A549 treated with dexamethasone at 1 μM for 4 hours (cell line): ENCODE measurements around the gene COX7A1. TPM values are rescaled to one million over a fixed set of nuclear protein-coding genes. Genes with fewer than 3 reads are reported as not detected.

Experiments used
- total RNA-seq: library from RNA; stranded (reverse); fragments of 200-300 nt; extraction: Qiagen RNA extraction; gene quantifications from 5 replicates; pipeline ENCODE4 v1.2.3, GENCODE V29; 2022

Gene COX7A1
- not detected in 5 replicates for total RNA-seq

DNA sequence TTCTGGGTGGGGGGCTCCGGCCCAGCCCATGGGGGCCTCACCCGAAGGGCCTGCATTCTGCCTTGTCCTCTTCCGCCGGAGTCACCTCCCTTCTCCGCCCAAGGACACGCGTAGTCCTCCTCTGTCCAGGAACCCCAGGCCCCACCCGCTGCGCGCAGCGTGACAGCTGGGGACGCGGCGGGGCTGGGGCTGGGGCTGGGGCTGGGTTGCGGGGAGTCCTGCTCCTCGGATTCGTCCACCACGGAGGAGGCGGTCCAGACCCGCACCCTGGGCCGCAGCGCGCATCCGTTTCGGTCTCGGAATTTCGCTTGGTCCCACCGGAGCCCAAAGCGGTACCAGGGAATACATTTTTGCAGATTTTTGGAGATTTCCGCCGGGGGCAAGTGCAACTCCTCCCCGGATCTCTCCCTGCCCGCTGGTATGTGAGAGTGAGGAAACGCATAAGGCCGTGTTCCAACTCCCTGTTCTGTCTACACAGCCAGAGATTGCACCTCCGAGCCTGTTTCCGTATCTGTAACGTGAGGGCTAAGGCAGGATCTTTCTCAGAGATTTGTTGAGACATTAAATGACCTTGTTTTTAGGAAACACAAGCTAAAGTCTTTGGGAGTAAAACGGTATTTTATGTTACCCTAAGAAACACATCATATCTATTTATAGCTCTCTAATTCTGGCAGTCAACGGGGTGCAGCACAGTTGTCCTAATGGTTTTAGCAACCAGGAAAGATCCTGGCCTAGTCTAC, at the start of gene COX7A1:
COX7A1 (minus strand) TSS at position 96 of the 740 bp plus-strand sequence; CDS start at position 56, 40 bp downstream.

DNA sequence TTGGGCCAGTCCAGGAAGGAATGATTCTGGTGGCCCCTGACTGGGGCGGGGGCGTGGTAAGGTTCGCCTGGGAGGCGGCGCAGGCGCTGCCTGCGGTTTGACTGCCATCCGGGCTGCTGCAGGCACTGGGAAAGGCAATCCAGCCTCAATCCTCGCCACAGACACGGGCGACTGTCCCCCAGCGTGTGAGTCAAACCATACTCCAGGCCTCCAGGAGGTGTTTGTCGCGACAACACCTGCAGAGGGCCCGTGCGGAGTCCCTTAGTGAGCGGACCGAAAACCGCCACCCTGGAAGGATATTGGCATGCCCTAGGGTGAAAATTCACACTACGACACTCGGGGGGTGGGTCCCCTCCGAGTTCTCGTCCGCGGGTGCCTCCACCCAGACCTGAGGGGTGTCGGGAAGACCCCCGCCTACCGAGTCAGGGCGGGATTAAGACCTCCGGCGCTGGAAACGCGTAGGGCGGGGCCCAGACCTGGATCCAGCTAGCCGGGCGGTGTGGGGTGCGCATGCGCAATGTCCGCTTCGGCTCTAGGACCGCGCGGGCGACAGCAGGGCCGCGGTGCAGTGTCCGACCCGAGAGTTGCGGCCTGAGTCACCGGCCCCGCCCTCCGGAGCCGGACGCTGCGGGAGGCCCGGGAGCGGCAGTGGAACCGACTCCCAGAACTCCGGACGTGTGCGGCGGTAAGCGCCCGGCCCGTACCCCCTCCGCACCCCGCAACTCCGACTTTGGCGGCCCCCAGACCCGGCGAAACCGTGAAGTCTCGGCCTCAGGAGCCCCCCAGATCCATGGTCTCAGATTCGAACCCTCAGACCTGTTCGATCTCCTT, 12.6 kb downstream of the COX7A1 start, which contains the start of gene CAPNS1:
CAPNS1 (plus strand) TSS at position 594 of the 831 bp plus-strand sequence. CDS start 946 bp downstream, outside the sequence.

DNA sequence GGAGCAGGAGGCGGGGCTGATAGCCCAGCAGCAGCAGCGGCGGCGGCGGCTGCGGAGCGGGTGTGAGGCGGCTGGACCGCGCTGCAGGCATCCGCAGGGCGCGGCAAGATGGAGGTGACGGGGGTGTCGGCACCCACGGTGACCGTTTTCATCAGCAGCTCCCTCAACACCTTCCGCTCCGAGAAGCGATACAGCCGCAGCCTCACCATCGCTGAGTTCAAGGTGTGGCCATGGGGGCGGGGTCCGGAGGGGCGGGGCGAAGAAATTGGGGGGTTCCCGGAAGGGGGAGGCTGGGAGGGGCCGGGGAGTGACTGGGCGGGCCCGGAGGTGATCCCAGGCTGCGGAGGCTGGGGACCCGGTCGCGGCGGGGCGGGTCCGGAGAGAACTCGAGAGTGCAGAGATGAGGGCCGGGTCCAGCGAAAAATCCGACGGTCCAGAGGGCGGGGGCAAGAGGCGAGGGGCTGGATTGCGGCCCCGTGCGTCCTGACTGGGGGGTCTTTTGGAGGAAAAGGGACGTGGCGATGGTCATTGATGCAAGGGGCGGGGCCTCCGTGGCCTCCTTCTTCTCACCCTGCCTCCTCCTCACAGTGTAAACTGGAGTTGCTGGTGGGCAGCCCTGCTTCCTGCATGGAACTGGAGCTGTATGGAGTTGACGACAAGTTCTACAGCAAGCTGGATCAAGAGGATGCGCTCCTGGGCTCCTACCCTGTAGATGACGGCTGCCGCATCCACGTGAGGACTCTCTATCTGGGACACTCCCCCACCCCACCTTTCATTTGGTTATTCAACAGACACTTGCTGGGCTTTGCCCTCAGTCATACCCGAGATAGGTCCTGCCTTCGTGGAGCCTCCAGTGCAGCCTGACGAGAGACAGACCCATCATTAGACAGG, 36.5 kb downstream of the COX7A1 start, which contains the start of gene TBCB:
TBCB (plus strand) TSS at position 16 of the 891 bp plus-strand sequence; CDS start at position 109, 93 bp downstream.

DNA sequence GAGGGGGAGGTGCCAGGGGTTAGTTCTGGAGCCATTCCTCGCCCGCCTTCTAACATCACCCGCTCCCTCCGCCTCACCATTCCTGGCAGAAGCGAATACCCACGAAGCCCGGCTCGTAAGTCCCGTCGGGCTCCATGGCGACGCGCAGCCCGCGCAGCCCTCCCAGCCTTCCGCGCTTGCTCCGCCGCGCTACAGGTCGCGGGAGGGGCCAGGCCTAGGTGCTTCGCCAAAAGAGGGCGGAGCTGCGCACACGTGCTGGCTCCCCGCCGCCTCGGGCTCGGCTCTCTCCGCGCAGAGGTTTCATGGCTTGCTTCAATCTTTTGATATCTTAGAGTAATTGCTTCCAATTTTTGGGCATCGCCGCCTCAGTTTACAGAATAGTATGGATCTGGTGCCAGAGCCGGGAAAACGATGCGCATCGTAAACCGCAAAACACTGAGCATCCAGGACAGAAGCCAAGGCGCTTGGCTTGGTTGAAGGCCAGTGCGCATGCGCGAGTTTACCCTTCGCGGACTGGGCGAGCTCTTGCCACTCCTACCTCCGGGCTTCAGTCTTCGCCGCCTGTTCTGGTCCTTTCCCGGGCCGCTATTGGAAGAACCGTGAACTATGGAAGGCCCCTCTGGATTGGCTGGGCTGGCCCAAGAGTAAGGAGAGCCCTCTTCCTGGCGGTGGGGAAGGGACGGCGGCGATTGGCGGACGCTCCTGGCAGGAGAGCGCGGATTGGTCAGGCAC, 37.4 kb downstream of the COX7A1 start, which contains the start of gene POLR2I:
POLR2I (minus strand) TSS at position 155 of the 732 bp plus-strand sequence; CDS start at position 136, 19 bp downstream.

DNA sequence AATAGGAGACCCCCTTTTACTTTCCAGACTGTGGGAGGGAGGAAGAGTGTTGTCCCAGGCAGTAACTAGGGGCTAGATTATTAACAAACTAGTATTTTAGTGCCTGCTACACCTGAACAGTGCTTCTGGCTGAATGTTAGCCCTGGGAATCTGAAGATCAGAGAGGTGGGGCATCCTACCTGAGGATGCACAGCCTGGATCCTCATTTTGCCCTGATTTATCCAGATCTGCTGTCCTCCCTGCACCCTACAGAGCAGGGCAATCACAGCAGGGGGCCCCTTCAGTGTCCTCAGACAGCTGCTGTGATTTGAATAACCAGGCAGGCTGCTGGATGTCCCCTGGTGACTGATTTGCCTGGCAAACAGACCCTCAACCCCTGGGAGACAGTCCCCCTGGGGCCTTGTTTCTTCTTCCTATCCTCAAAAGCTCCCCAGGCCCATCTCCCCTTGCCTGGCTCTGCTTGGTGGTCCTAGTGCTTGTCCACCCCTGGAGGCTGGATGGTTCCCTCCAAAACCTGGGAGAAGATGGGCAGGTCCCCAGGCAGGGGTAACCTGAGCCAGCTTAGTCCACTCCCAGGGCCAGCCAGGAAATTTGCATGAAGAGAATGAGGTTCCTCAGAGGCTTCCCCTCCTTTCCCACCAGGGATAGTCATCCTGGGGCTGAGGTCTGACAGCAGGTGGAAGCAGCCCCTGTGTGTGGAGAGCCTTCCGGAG, 41.6 kb downstream of the COX7A1 start, which contains the start of gene OVOL3:
OVOL3 (plus strand) TSS at position 657 of the 713 bp plus-strand sequence. CDS start 60 bp downstream, outside the sequence.

Other genes starting within 250 kb of the COX7A1 start
- gene HCST, start 249.9 kb downstream of the COX7A1 start, total RNA-seq = 0.15 to 0.47 TPM (median 0.32 TPM) in 4 of 5 replicates, not detected in the other
- not detected in 5 replicates for gene TYROBP, start 244.2 kb downstream of the COX7A1 start, total RNA-seq
- gene LRFN3, start 216.1 kb downstream of the COX7A1 start, total RNA-seq = 13.2 to 27.6 TPM (median 23.1 TPM) in 5 replicates
- gene SDHAF1, start 157.3 kb downstream of the COX7A1 start, total RNA-seq = 32.4 to 43.7 TPM (median 41.9 TPM) in 5 replicates
- gene SYNE4, start 143.6 kb downstream of the COX7A1 start, total RNA-seq = 0.15 to 0.36 TPM (median 0.28 TPM) in 5 replicates
- gene ALKBH6, start 138.2 kb downstream of the COX7A1 start, total RNA-seq = 20.0 to 26.5 TPM (median 22.8 TPM) in 5 replicates
- 0.67 to 0.99 TPM (median 0.74 TPM) in 5 replicates for gene CLIP3, start 119.6 kb downstream of the COX7A1 start, total RNA-seq
- gene THAP8, start 98.2 kb downstream of the COX7A1 start, total RNA-seq = 4.4 to 7.7 TPM (median 7.2 TPM) in 5 replicates
- 15.4 to 27.5 TPM (median 26.2 TPM) in 5 replicates for gene WDR62, start 97.5 kb downstream of the COX7A1 start, total RNA-seq
- 0.15 to 0.26 TPM (median 0.25 TPM) in 3 of 5 replicates, not detected in the others for gene OVOL3, start 41.3 kb downstream of the COX7A1 start, total RNA-seq
- 239 to 270 TPM (median 250 TPM) in 5 replicates for gene POLR2I, start 37.6 kb downstream of the COX7A1 start, total RNA-seq
- 456 to 511 TPM (median 495 TPM) in 5 replicates for gene TBCB, start 37.0 kb downstream of the COX7A1 start, total RNA-seq
- 1,596 to 2,458 TPM (median 2,269 TPM) in 5 replicates for gene CAPNS1, start 12.4 kb downstream of the COX7A1 start, total RNA-seq
- 4.4 to 4.8 TPM (median 4.6 TPM) in 5 replicates for gene ZNF565, start 62.2 kb upstream of the COX7A1 start, total RNA-seq
- 120 to 157 TPM (median 136 TPM) in 5 replicates for gene ZNF146, start 62.7 kb upstream of the COX7A1 start, total RNA-seq
- gene ZFP14, start 226.8 kb upstream of the COX7A1 start, total RNA-seq = 1.5 to 2.8 TPM (median 2.2 TPM) in 5 replicates